H1 (cell line): ENCODE results near the gene C1orf174.

Experiments
- CHD2 ChIP-seq: IDR thresholded peaks from 2 replicates; pipeline ENCODE4 v1.6.1; 2012; ENCODE audit warnings: low read length, improper control_type of control experiment
- TF ChIP-seq, protein P1 (sequence below), 3 experiments: IDR thresholded peaks; 1 replicate in 2 of 3; 2 replicates in 1 of 3; pipeline versions ENCODE4 v1.5.1 to v1.6.1; 2011; ENCODE audit warnings: low read length in 3 of 3, mild to moderate bottlenecking in 3 of 3, inconsistent platforms in 2 of 3, low read depth in 1 of 3, moderate library complexity in 1 of 3; ENCODE audit not compliant: insufficient read depth in 1 of 3; ENCODE audit errors: control extremely low read depth in 1 of 3

DNA sequence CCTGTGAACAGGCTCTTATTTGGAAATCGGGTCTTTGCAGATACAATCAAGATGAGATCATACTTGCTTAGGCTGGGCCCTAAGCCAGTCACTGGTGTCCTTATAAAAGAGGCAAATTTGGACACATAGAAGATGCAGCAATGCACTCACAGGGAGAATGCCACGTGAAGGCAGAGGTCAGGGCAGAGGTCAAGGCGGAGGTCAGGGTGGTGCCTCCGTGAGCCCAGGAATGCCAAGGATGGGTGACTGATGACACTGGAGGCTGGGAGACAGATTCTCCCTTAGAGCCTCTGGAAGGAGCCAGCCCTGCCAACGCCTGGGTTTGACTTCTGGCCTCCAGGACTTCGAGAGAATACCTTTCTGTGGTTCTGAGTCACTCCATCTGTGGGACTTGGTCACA, 22.8 kb upstream of the C1orf174 start:
- TF ChIP-seq, protein P1, sequence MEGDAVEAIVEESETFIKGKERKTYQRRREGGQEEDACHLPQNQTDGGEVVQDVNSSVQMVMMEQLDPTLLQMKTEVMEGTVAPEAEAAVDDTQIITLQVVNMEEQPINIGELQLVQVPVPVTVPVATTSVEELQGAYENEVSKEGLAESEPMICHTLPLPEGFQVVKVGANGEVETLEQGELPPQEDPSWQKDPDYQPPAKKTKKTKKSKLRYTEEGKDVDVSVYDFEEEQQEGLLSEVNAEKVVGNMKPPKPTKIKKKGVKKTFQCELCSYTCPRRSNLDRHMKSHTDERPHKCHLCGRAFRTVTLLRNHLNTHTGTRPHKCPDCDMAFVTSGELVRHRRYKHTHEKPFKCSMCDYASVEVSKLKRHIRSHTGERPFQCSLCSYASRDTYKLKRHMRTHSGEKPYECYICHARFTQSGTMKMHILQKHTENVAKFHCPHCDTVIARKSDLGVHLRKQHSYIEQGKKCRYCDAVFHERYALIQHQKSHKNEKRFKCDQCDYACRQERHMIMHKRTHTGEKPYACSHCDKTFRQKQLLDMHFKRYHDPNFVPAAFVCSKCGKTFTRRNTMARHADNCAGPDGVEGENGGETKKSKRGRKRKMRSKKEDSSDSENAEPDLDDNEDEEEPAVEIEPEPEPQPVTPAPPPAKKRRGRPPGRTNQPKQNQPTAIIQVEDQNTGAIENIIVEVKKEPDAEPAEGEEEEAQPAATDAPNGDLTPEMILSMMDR (IDR thresholded peaks at IDR 0.05; ENCODE audit: control extremely low read depth in 1 of 3, insufficient read depth in 1 of 3, low read depth in 1 of 3, low read length in 3 of 3): no peak
- TF ChIP-seq CHD2: no peak
